GM19468 (cell line): Measurements from ENCODE around the gene MYO10.
"Not testable (repeated sequence)": the region's sequence is repeated elsewhere in the genome, so short reads cannot be mapped to it uniquely, and the experiment has no call there.

Experiments used
- ATAC-seq: cut with Tn5 transposase; IDR thresholded peaks from one replicate; pipeline ENCODE4 v1.9.1; 2021; ENCODE audit warnings: mild to moderate bottlenecking, moderate library complexity, moderate number of reproducible peaks; ENCODE audit not compliant: unreplicated experiment; ENCODE audit errors: extremely low read depth

MYO10 gene

DNA sequence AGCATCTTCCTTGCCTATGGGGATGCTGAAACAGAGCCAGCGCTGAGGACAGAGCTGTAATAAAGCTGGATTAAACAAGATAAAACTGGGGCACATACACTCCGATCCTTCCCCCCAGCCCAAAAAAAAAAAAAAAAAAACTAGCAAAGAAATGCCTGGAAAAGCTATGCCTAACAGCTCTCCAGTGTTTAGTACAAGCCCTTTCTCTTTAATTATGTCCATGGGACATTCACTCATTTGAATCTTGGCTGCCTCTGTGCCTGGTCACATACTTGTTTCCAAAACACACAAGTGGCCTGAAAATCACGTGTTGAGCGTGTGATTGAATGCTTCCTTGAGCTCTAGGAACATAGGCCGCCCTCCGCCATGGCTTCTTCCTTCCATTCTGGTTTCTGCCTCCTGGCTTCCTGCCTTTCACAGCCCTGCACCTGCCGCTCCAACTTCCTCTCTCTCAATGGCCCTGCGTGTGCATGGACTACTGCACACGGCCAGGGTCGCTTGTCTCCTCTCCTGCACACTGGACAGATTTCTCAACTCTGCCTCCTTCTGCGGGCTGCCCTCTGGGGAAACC lies 208.2 kb downstream of the MYO10 start:
- ATAC-seq: no peak

DNA sequence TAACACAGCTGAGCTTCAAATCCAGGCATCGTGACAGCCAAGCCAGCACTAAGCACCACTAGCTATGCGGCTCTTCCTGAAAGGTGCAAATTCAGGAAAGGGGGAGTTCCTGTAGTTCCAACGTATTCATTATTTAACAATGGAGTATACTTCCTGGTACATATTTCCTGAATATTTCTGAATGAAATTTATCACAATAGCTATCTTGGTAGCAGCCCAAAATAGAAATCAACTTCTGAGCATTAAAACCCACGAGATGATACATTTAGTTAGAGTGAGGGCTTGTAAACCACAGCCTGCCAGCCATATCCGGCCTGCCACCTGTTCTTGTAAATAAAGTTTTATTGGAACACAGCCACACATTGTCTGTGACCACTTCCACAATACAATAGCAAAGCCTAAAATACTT lies 209.5 kb downstream of the MYO10 start:
- ATAC-seq: no peak

DNA sequence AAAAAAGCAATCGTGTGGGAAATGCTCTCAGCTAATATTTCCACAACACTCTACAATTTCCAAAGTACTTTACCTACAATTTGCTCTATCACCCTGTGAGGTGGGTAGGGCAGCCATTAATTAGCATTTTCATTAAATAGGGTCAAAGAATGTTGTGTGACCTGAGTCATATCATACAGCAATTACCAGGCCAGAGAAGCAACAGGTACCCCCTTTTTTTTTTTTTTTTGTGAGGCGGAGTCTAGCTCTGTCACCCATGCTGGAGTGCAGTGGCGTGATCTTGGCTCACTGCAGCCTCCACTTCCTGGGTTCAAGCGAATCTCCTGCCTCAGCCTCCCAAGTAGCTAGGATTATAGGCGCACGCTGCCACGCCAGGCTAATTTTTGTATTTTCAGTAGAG lies 210.5 kb downstream of the MYO10 start:
- ATAC-seq: no peak

DNA sequence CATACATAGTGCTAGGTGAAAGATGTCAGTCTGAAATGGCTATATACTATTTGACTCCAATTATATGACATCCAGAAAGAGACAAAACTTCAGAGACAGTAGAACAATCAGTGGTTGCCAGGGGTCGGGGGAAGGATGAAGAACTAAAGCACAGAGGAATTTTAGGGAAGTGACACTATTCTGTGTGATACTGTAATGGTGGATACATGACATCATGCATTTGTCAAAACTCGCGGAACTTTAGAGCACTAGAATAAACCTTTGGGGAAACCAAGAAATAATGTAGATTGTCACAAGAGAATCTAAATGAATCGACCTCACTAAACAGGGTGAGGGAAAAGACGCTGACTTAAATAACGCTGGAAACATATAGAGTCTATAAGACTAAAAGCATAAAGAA lies 212.3 kb downstream of the MYO10 start:
- no peak for ATAC-seq

DNA sequence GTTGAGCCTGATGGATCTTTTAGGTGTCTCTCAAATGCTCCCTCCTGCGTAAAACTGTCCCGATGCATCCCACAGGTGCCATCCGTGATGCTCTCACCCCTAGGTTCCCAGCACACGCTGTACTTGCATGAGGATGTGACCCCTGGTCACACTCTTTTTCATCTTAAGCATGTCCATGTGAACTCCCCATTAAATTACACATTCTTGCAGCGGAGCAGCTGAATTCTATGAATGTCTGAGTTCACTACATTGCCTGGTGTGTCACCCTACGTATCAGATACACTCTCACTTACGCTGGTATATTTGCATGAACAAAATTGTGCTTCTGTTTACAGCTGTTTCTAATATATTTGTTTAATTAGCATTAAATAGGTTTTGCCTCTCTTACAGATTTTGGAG lies 214.0 kb downstream of the MYO10 start:
- no peak for ATAC-seq

DNA sequence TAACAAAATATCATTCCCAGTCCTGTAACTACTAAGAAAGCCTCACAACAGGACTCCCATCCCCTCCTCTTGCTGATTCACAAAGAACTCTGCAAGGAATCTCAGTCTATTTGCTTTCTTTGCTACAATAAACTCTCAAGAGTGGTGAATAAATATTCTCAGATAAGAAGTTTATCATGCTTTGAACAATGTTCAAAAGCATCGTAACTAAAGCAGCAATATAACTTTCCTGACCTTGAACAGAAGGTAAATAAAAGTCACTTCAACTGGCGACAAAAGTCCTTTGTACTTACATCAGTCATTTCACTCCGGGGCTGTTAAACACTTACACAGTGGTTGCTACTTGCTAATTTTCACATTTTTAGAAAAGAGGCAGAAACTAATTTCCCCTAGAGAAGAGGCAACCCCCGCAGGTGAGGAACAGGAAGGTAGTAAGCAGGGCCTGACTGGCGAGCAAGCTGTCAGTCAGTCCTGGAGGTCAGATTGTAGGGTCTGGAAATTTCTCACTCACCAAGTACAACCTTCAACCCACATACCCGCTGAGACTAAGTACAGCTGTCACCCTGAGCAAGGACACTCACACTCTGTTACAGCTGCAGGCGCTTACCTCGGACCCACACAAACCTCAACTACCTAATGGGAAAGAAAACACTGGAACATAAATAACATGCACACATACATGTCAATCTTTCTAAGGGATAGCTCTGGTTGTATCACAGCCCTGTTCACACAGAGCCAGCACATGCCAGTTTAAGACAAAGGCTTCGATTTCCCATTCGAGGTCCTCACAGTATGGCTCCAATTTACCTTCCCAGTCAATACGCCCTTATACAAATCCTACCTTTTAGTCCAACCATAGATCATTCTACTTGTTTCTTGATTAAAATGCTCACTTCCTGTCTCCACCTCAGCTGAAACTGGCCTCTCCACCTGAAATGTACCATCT lies 214.7 kb downstream of the MYO10 start:
- no peak for ATAC-seq

DNA sequence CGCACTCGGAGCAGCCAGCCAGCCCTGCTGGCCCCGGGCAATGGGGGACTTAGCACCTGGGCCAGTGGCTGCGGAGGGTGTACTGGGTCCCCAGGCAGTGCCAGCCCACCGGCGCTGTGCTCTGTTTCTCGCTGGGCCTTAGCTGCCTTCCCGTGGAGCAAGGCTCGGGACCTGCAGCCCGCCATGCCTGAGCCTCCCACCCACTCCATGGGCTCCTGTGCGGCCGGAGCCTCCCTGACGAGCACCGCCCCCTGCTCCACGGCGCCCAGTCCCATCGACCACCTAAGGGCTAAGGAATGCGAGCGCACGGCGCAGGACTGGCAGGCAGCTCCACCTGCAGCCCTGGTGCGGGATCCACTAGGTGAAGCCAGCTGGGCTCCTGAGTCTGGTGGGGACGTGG lies 218.1 kb downstream of the MYO10 start:
- ATAC-seq: not testable (repeated sequence)

DNA sequence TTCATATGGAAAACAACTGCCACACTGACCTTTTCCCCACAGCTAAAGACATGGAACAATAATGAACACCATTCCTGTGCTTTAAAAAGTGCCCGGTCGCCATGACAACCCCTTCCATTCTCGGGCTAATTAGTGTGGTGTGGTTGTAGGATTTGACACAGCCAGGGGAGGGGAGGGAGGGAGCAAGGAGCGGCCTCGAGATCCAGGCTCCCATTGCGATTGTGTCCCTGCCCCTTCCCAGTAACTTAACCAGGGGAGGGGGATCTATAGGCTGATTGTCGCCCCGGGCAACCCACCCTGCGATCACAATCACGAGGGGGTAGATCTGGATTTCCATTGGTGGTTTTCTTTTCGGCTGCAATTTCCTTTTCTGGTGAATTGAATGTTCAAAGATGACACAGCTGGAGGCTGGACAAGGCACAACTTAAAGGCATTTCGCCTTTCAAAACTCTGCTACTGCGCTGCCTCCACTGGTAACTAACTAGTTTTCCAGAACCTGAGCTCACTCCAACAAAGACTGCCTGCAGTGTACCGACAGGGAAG lies 222.6 kb downstream of the MYO10 start:
- ATAC-seq: no peak

DNA sequence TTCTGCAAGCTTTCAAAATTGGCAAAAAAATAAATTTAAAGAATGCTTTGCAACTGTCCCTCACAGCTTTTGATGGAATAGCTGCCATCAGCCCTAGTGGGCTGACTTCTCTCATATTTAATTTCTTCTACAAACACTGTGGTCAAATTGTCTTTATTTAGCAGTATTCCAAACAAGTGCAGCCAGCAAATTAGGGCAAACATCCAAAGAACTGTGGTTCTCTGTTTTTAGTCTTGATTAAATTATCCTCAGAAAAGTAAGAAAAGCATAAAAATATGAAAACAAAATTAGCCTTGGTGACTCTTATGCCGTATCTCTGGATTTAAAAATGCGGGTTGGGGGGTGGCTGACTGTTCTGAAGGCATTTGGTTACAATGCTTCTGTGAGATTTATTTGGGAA lies 223.5 kb downstream of the MYO10 start:
- no peak for ATAC-seq

DNA sequence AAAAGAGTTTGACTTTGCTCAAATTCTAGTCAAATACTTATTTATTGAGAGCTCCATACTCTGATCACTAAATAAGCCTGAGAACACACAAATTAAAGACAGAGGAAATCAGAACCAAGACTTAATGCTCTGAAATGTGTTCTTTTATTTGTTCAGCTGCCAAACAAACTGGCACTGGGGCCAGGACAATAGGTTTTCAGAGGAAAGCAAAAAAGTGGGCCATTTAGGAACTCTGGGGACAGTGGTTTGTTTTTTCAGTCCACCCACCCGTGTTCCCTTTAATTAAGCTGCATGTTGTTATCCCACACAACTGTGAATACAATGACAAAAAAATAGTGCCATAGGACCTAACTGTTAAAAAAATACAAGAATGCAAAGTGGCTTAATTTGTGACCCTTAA lies 223.9 kb downstream of the MYO10 start:
- ATAC-seq: no peak

DNA sequence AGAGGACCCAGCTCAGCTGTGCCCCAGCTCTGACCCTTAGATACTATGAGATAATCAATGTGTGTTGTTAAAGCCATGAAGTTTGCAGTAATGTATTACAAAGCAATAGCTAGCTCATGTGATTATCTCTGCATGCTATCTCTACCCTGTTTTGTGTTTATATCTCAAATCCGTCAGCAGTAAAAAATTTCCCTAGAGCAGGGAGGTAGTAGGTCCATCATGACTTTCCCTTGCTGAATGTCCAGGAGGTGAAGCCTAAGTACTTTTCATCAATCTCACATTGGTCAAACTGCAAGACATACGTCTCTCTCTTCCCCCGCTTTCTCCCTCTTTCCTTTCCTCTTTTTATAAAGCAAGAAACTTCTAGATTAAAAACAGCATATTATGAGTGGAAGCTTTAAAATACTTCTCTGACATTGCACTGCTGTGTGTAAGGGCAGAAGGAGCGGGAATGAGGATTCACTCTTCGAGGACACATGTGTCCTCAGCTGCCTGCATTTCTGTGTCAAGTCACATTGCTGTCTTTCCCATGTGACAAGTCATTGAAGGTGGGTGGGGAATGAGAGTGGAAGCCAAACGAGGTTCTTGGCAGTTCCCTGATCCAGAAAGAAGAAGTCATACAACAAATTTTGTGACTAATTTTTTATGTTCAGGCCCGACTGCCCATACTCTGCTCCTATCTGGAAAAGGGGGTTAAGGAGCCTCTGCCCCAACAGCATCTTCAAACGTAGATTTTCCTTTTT lies 226.2 kb downstream of the MYO10 start:
- ATAC-seq: no peak

DNA sequence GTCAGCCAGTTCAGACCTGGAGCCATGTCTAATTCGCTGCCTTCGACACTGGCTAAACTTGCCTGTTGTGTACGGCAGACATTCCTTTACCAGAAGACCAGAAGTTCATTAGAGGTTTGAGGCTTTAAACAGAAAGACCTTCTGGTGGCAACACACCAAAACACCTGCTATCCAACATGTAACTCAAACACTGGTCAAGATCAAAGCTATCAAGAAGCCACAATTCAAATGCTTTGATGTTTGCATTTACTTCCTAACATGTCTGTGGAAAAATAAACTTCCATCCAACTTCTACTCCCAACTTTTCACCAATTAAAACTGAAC lies 228.3 kb downstream of the MYO10 start:
- ATAC-seq: no peak

DNA sequence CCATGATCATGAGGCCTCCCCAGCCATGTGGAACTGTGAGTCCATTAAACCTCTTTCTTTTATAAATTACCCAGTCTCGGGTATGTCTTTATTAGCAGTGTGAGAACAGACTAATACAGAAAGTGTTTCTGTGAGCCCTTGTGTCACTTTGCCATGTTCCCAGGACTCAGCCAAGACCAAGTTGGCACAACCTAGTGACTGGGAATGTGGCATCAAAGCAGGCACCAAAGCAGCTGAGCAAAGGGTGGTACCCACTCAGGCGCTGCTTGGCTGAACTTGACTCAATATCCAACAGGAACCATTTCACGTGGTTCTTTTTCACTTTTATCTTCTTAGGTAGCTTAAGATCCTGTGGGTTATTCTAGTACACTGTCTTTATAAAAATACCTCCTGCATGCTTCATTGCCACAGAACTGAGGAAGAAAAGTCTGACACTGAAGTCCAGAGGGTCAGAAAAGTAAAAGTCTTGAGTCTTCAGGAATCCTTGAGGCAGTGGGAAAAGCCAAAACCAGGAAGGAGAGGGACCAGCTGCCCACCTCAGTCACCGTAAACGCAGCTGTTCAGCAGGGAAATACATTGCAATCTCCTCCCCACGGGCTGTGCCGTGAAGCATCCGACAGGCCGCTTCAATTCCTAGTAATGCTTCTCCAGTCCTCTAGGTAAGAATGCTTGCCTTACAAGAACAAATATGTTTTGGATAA lies 228.8 kb downstream of the MYO10 start:
- ATAC-seq: no peak

DNA sequence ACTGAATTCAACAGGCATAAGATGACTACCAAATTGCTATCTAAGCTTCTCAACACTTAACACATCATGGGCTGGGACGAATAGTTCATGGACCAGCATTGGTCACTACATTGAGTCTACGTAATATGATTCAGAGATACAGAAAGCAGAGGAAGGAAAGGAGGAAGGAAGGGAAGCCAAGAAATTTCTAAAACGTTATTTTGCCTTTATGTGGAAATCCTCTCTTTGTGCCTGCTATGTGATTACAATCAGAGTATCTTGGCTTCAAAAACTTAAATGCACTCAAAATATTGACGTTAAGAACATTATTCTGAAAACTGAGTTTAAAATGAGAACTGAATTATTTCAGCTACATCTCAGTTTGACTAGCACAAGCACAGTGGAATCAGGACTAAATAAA lies 231.1 kb downstream of the MYO10 start:
- no peak for ATAC-seq

DNA sequence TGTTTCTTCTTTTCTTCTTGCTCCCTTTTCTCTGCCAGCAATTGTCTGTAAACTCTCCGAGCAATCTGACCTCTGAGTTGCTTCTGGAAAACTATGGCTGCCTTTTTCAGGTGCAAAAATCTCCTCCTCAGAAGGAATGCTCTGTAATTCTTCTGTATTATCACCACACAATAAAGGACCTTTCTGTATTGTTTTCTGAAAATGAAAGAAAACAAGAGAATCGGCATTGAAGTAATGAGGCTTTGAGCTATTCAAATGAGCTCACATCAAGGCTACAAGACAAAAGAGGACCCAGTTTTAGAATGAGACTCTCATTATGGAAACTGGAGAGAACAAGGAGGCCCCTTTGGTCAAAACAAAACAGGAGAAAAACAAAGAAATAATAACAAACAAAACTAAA lies 233.1 kb downstream of the MYO10 start:
- ATAC-seq: no peak

DNA sequence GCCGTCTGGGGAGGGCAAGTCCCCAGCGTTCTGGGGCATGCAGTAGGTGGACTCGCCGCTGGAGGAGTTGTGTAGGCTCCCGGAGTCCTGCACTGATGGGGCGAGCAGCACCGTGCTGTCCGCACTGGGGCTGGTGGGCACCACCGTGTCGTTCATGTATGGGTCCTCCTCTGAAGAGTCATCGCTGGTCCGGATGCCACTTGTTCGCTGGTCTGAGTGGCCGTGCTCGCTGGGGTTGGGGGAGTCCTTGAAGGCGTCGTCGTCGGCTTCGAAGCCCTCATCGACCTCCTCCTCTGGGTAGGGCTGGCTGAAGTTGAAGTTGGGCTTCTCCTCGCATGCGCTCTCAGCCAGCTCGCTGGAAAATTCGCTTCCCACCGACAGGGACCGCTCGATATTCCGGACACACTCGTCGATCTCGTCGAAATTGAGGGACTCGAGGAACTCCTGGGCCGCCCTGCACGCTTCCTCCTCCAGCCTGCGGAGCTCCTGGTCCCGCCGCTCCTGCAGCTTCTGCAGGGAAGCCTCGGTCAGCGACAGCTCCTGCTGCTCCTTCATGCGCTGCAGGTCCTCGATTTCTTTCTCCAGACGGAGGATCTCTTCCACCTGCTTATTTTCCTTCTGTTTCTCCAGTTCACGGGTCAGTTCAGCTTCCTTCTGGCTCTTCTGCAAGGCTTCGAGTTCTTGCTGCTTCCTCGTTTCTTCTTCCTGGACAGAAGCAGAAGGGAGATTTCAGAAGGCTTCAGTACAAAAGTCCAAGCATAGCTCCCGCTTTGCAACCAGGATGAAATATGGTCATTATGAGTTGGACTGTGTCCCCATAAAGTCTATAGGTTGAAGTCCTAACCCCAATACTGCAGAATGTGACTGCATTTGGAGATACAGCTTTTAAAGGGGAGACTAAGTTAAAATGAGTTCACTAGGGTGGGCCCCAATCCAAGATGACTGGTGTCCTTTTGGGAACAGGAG lies 234.7 kb downstream of the MYO10 start:
- no peak for ATAC-seq

DNA sequence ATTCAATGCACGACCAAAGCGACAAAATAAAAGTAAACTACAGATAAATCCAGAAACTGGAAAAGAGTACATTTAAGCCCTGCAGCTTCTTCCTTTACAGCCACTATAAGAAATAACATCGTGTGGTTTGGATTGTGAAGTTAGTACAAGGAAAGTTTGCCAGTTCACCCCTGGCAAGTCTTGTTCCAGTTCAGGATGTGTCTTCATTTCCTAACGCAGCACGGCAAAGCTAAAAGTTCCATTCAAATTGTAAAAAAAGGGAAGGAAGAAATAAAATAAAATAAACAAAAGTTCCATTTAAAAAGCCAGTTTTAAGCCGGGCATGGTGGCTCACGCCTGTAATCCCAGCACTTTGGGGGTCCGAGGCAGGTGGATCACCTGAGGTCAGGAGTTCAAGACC lies 236.0 kb downstream of the MYO10 start:
- no peak for ATAC-seq

DNA sequence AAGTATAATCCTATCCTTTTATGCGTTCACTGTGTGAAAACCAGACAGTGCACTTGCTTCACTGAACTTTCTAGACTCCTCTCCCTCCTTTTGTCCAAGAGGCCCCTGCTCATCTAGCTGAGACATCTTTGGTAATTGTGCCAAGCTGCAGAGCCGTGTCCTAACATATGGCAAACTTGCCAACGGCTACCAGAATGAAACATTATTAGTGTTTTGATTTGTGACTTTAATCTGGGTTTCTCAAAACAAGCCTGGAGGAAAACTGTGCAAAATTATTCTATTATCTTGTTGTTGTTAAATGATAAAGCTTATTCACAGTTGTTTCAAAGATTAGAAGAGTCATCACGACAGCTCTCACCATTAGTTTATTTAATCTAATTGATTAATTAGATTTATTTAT lies 240.3 kb downstream of the MYO10 start:
- no peak for ATAC-seq

DNA sequence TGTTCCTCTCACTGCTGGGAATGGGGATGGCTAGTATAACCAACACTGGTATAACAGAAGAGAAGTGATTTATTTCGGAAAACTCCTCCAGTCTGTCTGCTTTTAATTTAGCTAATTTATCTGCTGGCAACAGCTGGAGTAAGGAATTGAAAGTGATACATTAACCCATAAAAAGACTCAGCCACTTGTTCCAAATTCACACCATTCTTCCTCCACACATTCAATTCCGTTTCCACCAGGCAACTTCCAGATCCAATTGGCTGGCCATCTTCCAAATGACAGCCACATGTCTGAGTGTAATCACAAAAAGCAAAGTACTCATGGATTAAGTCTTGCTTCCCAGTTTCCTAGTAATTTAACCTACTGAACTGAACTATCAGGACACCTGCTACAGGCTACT lies 242.2 kb downstream of the MYO10 start:
- no peak for ATAC-seq
